GM19452 (cell line): Measurements from ENCODE around the gene NHERF1.

ENCODE experiments used
- ATAC-seq: cut with Tn5 transposase; IDR thresholded peaks from one replicate; pipeline ENCODE4 v1.9.1; 2021; ENCODE audit not compliant: unreplicated experiment

The NHERF1 gene

GRCh38 chr17:74748529-74749278, at the start of gene NHERF1:
Gene NHERF1 (plus strand): TSS chr17:74748628. CDS start chr17:74748847, 219 bp downstream.
- ATAC-seq: peak; percentile 87

GRCh38 chr17:74699236-74699635, 49.2 kb upstream of the NHERF1 start:
- ATAC-seq: no peak

GRCh38 chr17:74702116-74702871, 46.1 kb upstream of the NHERF1 start:
- no peak for ATAC-seq

GRCh38 chr17:74703311-74703710, 45.1 kb upstream of the NHERF1 start:
- no peak for ATAC-seq

GRCh38 chr17:74704544-74704943, 43.9 kb upstream of the NHERF1 start:
- ATAC-seq: no peak

GRCh38 chr17:74711058-74711824, 37.2 kb upstream of the NHERF1 start:
- ATAC-seq: no peak

GRCh38 chr17:74712301-74712700, 36.1 kb upstream of the NHERF1 start:
- no peak for ATAC-seq

GRCh38 chr17:74712756-74713155, 35.7 kb upstream of the NHERF1 start, which contains the start of gene CD300LF:
Gene CD300LF (minus strand): TSS chr17:74712923. CDS start chr17:74712866, 57 bp downstream.
- ATAC-seq: no peak

- no peak for ATAC-seq
Observed at GRCh38 chr17:74713171-74713755, 35.2 kb upstream of the NHERF1 start.

- no peak for ATAC-seq
Observed at GRCh38 chr17:74715144-74715543, 33.3 kb upstream of the NHERF1 start.

- no peak for ATAC-seq
Observed at GRCh38 chr17:74720506-74720905, 27.9 kb upstream of the NHERF1 start.

- ATAC-seq: no peak
Observed at GRCh38 chr17:74722782-74723181, 25.6 kb upstream of the NHERF1 start.

- no peak for ATAC-seq
Observed at GRCh38 chr17:74723891-74724290, 24.5 kb upstream of the NHERF1 start.

- ATAC-seq: no peak
Observed at GRCh38 chr17:74725111-74725510, 23.3 kb upstream of the NHERF1 start.

GRCh38 chr17:74728033-74728701, 20.3 kb upstream of the NHERF1 start:
- ATAC-seq: no peak

- no peak for ATAC-seq
Observed at GRCh38 chr17:74728702-74729075, 19.7 kb upstream of the NHERF1 start.

- no peak for ATAC-seq
Observed at GRCh38 chr17:74729368-74729767, 19.1 kb upstream of the NHERF1 start.

GRCh38 chr17:74729866-74730265, 18.6 kb upstream of the NHERF1 start:
- ATAC-seq: no peak

- ATAC-seq: no peak
Observed at GRCh38 chr17:74730491-74731346, 17.7 kb upstream of the NHERF1 start.

GRCh38 chr17:74731347-74731605, 17.2 kb upstream of the NHERF1 start:
- no peak for ATAC-seq
